ENCODE results near the gene ACTMAP. TPM values are rescaled to one million over a fixed set of nuclear protein-coding genes. Genes with fewer than 3 reads are reported as not detected.

The ACTMAP gene
- total and polyA plus RNA-seq, 2 of the 8 experiments (the other 6 are each of a cell fraction or from before 2014, with no cell fraction given) = 24.1 to 26.5 TPM

GRCh38 chr19:40742477-40742876 lies 7.8 kb downstream of the ACTMAP start:
- Histone ChIP-seq H3K56ac (replicated peaks; ENCODE audit: insufficient read length, low read depth, low read length) (no peak overlapping the region), H3K4me1 (replicated peaks in 1 of 4; ENCODE audit: control insufficient read depth in 3 of 4, insufficient read depth in 4 of 4, low read length in 3 of 4) (peaks cover 0 to 13% (median 3%) of the 10 kb centered on the region in 4 experiments; a peak in 4 of 7 replicates), H2BK120ac (replicated peaks; ENCODE audit: low read depth, low read length) (no peak overlapping the region), H3K4me2 (ENCODE audit: insufficient read depth in 1 of 2, low read depth in 2 of 2, low read length in 2 of 2) (no peak overlapping the region), H3K23me2 (ENCODE audit: low read depth, low read length) (no peaks in the 10 kb centered on the region), H3K23ac (ENCODE audit: insufficient read length) (no peak overlapping the region), H3K9ac (replicated peaks in 1 of 4; ENCODE audit: extremely low read depth in 1 of 4, low read depth in 3 of 4, low read length in 3 of 4) (no peak overlapping the region), H3K79me2 (ENCODE audit: control insufficient read depth in 1 of 2, insufficient read depth in 2 of 2, low read length in 2 of 2) (0 out of 4 replicates have a peak, but pooled peaks cover 0 to under 1% of the 10 kb centered on the region in 2 experiments), H2BK12ac (ENCODE audit: low read depth, low read length) (no peak overlapping the region), H2AK5ac (ENCODE audit: low read depth, low read length) (no peak overlapping the region), H3K18ac (ENCODE audit: extremely low read depth, low read length) (no peak overlapping the region), H2BK15ac (ENCODE audit: low read length) (no peak overlapping the region), H3K27ac (ENCODE audit: low read depth, low read length) (no peak overlapping the region), H3K14ac (ENCODE audit: insufficient read length) (no peak overlapping the region), H4K20me1 (replicated peaks in 1 of 2; ENCODE audit: control insufficient read depth in 1 of 2, insufficient read depth in 2 of 2, low read length in 2 of 2) (peaks cover 0 to 8% of the 10 kb centered on the region in 2 experiments), H3K36me3 (ENCODE audit: control insufficient read depth in 2 of 4, insufficient read depth in 4 of 4, low read length in 3 of 4) (peaks cover 0 to 13% (median 2%) of the 10 kb centered on the region in 4 experiments; a peak in 3 of 8 replicates), H2BK5ac (ENCODE audit: low read depth, low read length) (no peak overlapping the region), H3K79me1 (ENCODE audit: low read depth, low read length) (no peaks in the 10 kb centered on the region), H3K27me3 (replicated peaks in 1 of 4; ENCODE audit: control insufficient read depth in 3 of 4, extremely low read depth in 1 of 4, insufficient read depth in 3 of 4, low read length in 3 of 4) (no peaks in the 10 kb centered on the region), H4K91ac (replicated peaks; ENCODE audit: insufficient read length, low read length) (no peak overlapping the region), H2AFZ (ENCODE audit: low read length) (no peak overlapping the region), H3K4me3 (ENCODE audit: extremely low read depth in 1 of 4, insufficient read depth in 2 of 4, low read depth in 3 of 4, low read length in 4 of 4) (no peak overlapping the region), H2BK20ac (ENCODE audit: low read length) (no peak overlapping the region), H3K9me3 (ENCODE audit: insufficient read depth in 2 of 2, low read depth in 1 of 2, low read length in 1 of 2) (no peaks in the 10 kb centered on the region), H4K8ac (ENCODE audit: extremely low read depth, insufficient read depth, low read length) (no peak overlapping the region), H3K4ac (replicated peaks; ENCODE audit: insufficient read length, low read depth, low read length) (no peak overlapping the region), H4K5ac (ENCODE audit: insufficient read length, low read depth, low read length) (no peak overlapping the region)
- WGBS, 2 experiments (ENCODE audit: extremely low coverage in 1 of 2, insufficient coverage in 1 of 2, insufficient read length in 1 of 2, insufficient replicate concordance in 2 of 2, low coverage in 1 of 2, low lambda C conversion rate in 2 of 2, missing lambda C conversion rate in 1 of 2) = 93% methylated on average over 16 of the region's 17 CpGs; no CpG with 5 or more reads in 1 of the 2 experiments
- DNase-seq (ENCODE audit: low read depth in 1 of 2, low spot score in 2 of 2) (no peak), FAIRE-seq (no peak)
- no peak for TF ChIP-seq SRF (IDR thresholded peaks at IDR 0.05; ENCODE audit: low read depth, low read length)
- CTCF ChIA-PET (ENCODE audit: partially characterized antibody) = interaction anchor here (0.7 to 4.7 kb wide), 13 partner anchors 9 to 954 kb away, joined by 3 to 26 read pairs (median 4); no protein-coding TSS in a partner anchor
- POLR2A ChIA-PET (ENCODE audit: partially characterized antibody) = interaction anchor here (0.9 to 12.4 kb wide), 16 partner anchors 9 to 80 kb away, joined by 3 to 120 read pairs (median 4); partner anchors contain the start of genes ACTMAP, COQ8B, ITPKC and NUMBL

Data from H1 (cell line).